ENCODE measurements around the gene TBCE.

GRCh38 chr1:235426680-235427079, 59.5 kb downstream of the TBCE start:
- TF ChIP-seq, protein P1, sequence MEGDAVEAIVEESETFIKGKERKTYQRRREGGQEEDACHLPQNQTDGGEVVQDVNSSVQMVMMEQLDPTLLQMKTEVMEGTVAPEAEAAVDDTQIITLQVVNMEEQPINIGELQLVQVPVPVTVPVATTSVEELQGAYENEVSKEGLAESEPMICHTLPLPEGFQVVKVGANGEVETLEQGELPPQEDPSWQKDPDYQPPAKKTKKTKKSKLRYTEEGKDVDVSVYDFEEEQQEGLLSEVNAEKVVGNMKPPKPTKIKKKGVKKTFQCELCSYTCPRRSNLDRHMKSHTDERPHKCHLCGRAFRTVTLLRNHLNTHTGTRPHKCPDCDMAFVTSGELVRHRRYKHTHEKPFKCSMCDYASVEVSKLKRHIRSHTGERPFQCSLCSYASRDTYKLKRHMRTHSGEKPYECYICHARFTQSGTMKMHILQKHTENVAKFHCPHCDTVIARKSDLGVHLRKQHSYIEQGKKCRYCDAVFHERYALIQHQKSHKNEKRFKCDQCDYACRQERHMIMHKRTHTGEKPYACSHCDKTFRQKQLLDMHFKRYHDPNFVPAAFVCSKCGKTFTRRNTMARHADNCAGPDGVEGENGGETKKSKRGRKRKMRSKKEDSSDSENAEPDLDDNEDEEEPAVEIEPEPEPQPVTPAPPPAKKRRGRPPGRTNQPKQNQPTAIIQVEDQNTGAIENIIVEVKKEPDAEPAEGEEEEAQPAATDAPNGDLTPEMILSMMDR (IDR thresholded peaks at IDR 0.05; ENCODE audit: poor library complexity, severe bottlenecking): no peak
- no peak for TF ChIP-seq POLR2AphosphoS5 (IDR thresholded peaks at IDR 0.05)
- no peak for TF ChIP-seq REST (IDR thresholded peaks at IDR 0.05; ENCODE audit: borderline replicate concordance)
- no peak for TF ChIP-seq TAF1 (IDR thresholded peaks at IDR 0.05; ENCODE audit: low read depth)
- TF ChIP-seq EP300 (conservative IDR thresholded peaks at IDR 0.05; ENCODE audit: poor library complexity, severe bottlenecking): no peak
- no peak for TF ChIP-seq SMC3 (conservative IDR thresholded peaks at IDR 0.05; ENCODE audit: poor library complexity)
- TF ChIP-seq RAD21 (conservative IDR thresholded peaks at IDR 0.05): no peak

Measured in neural cell (in vitro differentiated cells).